Vagina (tissue), 2 donors: ENCODE measurements around the gene FSTL4.

Source experiments
- CTCF ChIP-seq, 3 experiments: fragments of 450-650 bp in 2 of 3; fragments of 200-600 bp in 1 of 3; sonication (generic) in 1 of 3; IDR thresholded peaks; one replicate each; pipeline ENCODE4 v1.5.1; 2017 to 2019; ENCODE audit warnings: antibody characterized with exemption in 3 of 3, mild to moderate bottlenecking in 2 of 3, moderate library complexity in 2 of 3
- POLR2A ChIP-seq, 2 donors: fragments of 450-650 bp; IDR thresholded peaks; one replicate each; pipeline ENCODE4 v1.6.1; 2017; ENCODE audit warnings: antibody characterized with exemption in 2 of 2, mild to moderate bottlenecking in 2 of 2, moderate library complexity in 2 of 2

GRCh38 chr5:133382661-133383579 lies 229.4 kb downstream of the FSTL4 start:
- no peak for TF ChIP-seq POLR2A (IDR thresholded peaks at IDR 0.05)
- TF ChIP-seq CTCF (IDR thresholded peaks at IDR 0.05): no peak
